Hematopoietic multipotent progenitor cell treated with erythropoietin and hydrocortisone succinate and interleukin-3 and kit ligand, for 15 days (in vitro differentiated cells): ENCODE measurements around the gene SPSB3.

Experiments used
- DNase-seq: peaks from one replicate; pipeline ENCODE4 v3.0.0-alpha.2; 2015; ENCODE audit warnings: low spot score

The SPSB3 gene

GRCh38 chr16:1775006-1775845, 7.1 kb downstream of the SPSB3 start:
- DNase-seq: no peak

- no peak for DNase-seq
Measured at GRCh38 chr16:1774448-1774780, 8.0 kb downstream of the SPSB3 start.

GRCh38 chr16:1773703-1774447, 8.5 kb downstream of the SPSB3 start:
- DNase-seq: peak; percentile 17

- peak; percentile 83 for DNase-seq
Measured at GRCh38 chr16:1772908-1773702, 9.3 kb downstream of the SPSB3 start, which contains the start of gene MRPS34. Gene MRPS34, minus strand, starts transcription at chr16:1773134. Its CDS starts 15 bp downstream, at chr16:1773119.

- DNase-seq: peak; percentile 35
Measured at GRCh38 chr16:1772362-1772907, 9.9 kb downstream of the SPSB3 start, which contains the start of gene EME2. Gene EME2, plus strand, starts transcription at chr16:1772810. Its CDS starts 418 bp downstream, at chr16:1773228.

GRCh38 chr16:1771864-1772361, 10.5 kb downstream of the SPSB3 start:
- no peak for DNase-seq

GRCh38 chr16:1771188-1771863, 11.0 kb downstream of the SPSB3 start, which contains the start of gene NME3:
Gene NME3, minus strand, starts transcription at chr16:1771543. Its CDS starts 9 bp downstream, at chr16:1771534.
- DNase-seq: peak; percentile 61

GRCh38 chr16:1770328-1771187, 11.8 kb downstream of the SPSB3 start:
- peak; percentile 4 for DNase-seq

GRCh38 chr16:1769402-1770300, 12.7 kb downstream of the SPSB3 start:
- no peak for DNase-seq

- no peak for DNase-seq
Measured at GRCh38 chr16:1768767-1769401, 13.5 kb downstream of the SPSB3 start.

GRCh38 chr16:1768061-1768766, 14.2 kb downstream of the SPSB3 start:
- no peak for DNase-seq

- DNase-seq: no peak
Measured at GRCh38 chr16:1767116-1767994, 15.0 kb downstream of the SPSB3 start.

GRCh38 chr16:1766701-1767100, 15.7 kb downstream of the SPSB3 start:
- DNase-seq: no peak

- no peak for DNase-seq
Measured at GRCh38 chr16:1766231-1766630, 16.1 kb downstream of the SPSB3 start.

GRCh38 chr16:1765826-1766225, 16.5 kb downstream of the SPSB3 start:
- no peak for DNase-seq

- DNase-seq: no peak
Measured at GRCh38 chr16:1764971-1765370, 17.4 kb downstream of the SPSB3 start.
